ENCODE results near the gene GRAMD2B. TPM values are rescaled to one million over a fixed set of nuclear protein-coding genes. Genes with fewer than 3 reads are reported as not detected.

The GRAMD2B gene
- polyA plus RNA-seq, 1 experiment = 11.9 TPM

DNA sequence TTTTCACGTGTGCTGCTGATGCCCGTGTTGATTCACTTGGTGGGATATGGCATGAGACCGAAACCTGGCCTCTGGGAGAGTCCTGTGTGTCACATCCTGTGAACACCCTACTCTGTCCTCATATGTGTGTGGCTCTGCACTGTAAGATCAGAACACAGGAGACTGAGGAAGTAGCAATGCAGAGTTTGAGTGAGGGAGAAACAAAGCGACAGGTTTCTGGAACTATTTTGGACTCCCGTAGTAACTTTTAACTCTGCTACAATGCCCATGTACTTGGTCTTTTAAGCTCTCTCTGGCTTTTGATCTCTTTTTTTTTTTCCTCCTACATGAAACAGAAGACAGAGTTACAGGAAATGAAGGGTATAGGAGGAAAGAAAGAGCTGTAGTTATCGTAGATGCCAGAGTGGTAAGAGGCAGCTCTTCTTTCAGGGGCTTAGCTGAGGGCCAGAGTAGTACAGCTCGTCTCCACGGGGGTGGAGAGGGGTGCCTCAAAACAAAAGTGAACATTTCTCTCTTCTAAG lies 26.6 kb downstream of the GRAMD2B start:
- no peak for TF ChIP-seq CTCF (IDR thresholded peaks at IDR 0.05; ENCODE audit: low read depth, low read length)
- CTCF ChIA-PET = interaction anchor here (0.6 kb wide), 1 partner anchor 1632 kb away, joined by 6 read pairs; no protein-coding TSS in a partner anchor
- POLR2A ChIA-PET = no interaction called here

DNA sequence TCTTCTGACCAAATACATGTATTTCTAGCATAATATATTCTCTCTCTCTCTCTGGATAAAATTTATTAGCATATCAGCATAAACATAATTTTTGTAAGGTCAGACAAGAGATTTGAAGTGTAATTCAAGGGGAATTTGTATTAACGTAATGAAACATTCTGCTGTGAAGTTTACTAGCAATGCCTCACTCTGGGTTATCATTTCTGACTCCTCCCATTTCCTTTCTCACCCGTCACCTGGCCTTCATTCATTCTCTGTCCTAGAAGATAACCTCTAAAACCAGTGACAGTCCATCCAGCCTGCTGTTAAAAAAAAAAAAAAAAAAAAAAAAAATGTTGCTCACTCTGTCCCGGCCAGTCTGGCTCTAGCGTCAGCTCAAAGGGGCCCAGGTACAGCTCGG lies 27.1 kb downstream of the GRAMD2B start:
- Histone ChIP-seq H3K9me3 (ENCODE audit: control insufficient read depth, insufficient read depth, low read length) (no peaks in the 10 kb centered on the region), H3K27ac (ENCODE audit: low read depth, low read length) (no peak overlapping the region), H3K27me3 (ENCODE audit: control insufficient read depth, insufficient read depth, low read length) (no peaks in the 10 kb centered on the region), H3K4me3 (ENCODE audit: low read depth, low read length) (no peak overlapping the region)
- ChIA-PET POLR2A (no interaction called here), CTCF (interaction anchor here (0.6 kb wide), 1 partner anchor 1632 kb away, joined by 6 read pairs; no protein-coding TSS in a partner anchor)
- no peak for TF ChIP-seq CTCF (IDR thresholded peaks at IDR 0.05; ENCODE audit: low read depth, low read length)
- no peak for DNase-seq (ENCODE audit: low read depth, low spot score)

More for the DNA sequence above, 26.6 kb downstream of the GRAMD2B start:
- H3K27ac ChIP-seq (ENCODE audit: low read depth, low read length) = no peak overlapping the region
- H3K4me3 ChIP-seq (ENCODE audit: low read depth, low read length) = no peak overlapping the region
- no peaks in the 10 kb centered on the region for H3K27me3 ChIP-seq (ENCODE audit: control insufficient read depth, insufficient read depth, low read length)
- DNase-seq (ENCODE audit: low read depth, low spot score) = no peak
- H3K9me3 ChIP-seq (ENCODE audit: control insufficient read depth, insufficient read depth, low read length) = no peaks in the 10 kb centered on the region

DNA sequence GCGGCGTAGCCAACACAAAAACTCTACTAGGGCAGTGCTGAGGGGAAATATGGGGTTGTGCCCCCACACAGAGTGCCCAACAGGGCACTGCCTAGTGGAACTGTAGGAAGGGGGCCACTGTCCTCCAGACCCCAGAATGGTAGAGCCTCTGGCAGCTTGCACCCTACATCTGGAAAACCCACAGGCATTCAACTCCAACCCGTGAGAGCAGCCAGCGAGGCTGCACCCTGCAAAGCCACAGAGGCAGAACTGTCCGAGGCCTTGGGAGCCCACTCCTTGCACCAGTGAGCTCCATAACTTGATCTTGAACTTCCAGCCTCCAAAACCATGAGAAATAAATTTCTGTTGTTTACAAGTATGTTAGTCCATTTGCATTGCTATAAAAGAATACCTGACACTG lies 27.7 kb downstream of the GRAMD2B start:
- no peak overlapping the region for H3K27ac ChIP-seq (ENCODE audit: low read depth, low read length)
- DNase-seq (ENCODE audit: low read depth, low spot score) = no peak
- H3K9me3 ChIP-seq (ENCODE audit: control insufficient read depth, insufficient read depth, low read length) = no peaks in the 10 kb centered on the region
- H3K27me3 ChIP-seq (ENCODE audit: control insufficient read depth, insufficient read depth, low read length) = no peaks in the 10 kb centered on the region
- ChIA-PET POLR2A (interaction anchor here (0.5 kb wide), 1 partner anchor 191 kb away, joined by 3 read pairs; no protein-coding TSS in a partner anchor), CTCF (no interaction called here)
- TF ChIP-seq CTCF (IDR thresholded peaks at IDR 0.05; ENCODE audit: low read depth, low read length) = no peak
- H3K4me3 ChIP-seq (ENCODE audit: low read depth, low read length) = no peak overlapping the region

DNA sequence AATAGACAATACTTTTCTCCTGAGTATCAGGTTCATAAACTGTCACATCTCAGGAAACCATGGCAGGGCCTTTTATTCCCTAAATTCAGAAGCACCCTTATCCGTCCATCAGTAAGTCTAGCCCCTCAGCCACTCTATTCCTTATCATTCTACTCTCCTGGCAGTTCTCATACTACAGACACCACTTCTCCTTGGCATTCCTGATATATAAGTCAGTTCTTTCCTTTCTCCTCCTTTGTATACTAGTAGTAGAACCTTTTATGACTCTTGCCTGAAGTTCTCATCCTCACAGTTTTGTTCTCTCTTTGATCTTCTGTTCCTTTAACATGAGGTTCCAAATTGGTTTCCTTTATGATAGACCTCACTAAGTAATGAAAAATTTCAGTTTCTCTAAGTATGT lies 29.3 kb downstream of the GRAMD2B start:
- ChIA-PET POLR2A (no interaction called here), CTCF (no interaction called here)
- Histone ChIP-seq H3K27ac (ENCODE audit: low read depth, low read length) (no peak overlapping the region), H3K4me3 (ENCODE audit: low read depth, low read length) (no peak overlapping the region), H3K9me3 (ENCODE audit: control insufficient read depth, insufficient read depth, low read length) (no peaks in the 10 kb centered on the region), H3K27me3 (ENCODE audit: control insufficient read depth, insufficient read depth, low read length) (no peaks in the 10 kb centered on the region)
- DNase-seq (ENCODE audit: low read depth, low spot score) = no peak
- no peak for TF ChIP-seq CTCF (IDR thresholded peaks at IDR 0.05; ENCODE audit: low read depth, low read length)

DNA sequence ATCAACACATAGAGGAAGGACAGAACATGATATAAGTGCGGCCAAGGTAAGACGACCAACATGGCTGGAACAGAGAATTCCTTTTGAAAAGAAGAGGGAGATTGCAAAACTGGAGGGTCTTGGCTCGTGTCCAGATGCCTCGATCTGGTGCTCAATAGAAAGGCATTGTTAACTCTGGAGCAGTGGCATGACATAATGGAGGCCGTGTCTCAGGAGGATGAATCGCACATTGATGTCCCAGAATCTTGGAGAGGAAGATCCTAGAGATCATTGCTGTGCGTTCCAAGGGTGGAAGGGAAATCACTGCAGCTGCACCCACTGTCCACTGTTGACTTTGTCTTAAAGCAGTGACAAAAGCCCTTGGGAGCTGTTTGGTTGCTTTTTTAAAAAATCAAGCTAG lies 30.9 kb downstream of the GRAMD2B start:
- H3K27ac ChIP-seq (ENCODE audit: low read depth, low read length) = no peak overlapping the region
- no peak overlapping the region for H3K4me3 ChIP-seq (ENCODE audit: low read depth, low read length)
- ChIA-PET CTCF (no interaction called here), POLR2A (no interaction called here)
- no peak for DNase-seq (ENCODE audit: low read depth, low spot score)
- H3K27me3 ChIP-seq (ENCODE audit: control insufficient read depth, insufficient read depth, low read length) = no peaks in the 10 kb centered on the region
- no peaks in the 10 kb centered on the region for H3K9me3 ChIP-seq (ENCODE audit: control insufficient read depth, insufficient read depth, low read length)
- no peak for TF ChIP-seq CTCF (IDR thresholded peaks at IDR 0.05; ENCODE audit: low read depth, low read length)
